ENCODE results near the gene CSNK1G2.
A peak's percentile ranks its signal among the peaks of the same experiment; 100 is the strongest.

The CSNK1G2 gene

GRCh38 chr19:1944088-1944915 is 3.3 kb downstream of the CSNK1G2 start:
- no peak for DNase-seq (ENCODE audit: low spot score)

- DNase-seq (ENCODE audit: low spot score): no peak
These were observed 4.1 kb downstream of the CSNK1G2 start for GRCh38 chr19:1944916-1945561.

DNA sequence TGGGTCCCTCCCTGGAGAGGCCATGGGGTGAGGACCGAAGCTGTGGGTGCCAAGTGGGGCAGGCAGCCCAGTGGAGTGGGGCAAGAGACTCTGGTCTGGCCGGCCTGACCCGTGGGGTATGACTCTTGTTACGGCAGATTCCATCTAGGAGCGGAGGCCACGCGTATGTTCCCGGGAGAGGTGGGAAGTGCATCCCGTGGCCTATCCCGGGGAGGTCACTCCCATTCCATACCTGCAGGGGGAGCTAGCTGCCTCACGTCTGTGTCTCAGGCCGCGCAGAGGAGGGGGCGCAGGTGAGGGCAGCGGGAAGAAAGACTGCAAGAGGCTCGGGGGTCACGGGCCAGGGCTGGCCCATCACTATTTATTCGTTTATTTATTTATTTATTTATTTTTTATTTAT is 4.9 kb downstream of the CSNK1G2 start:
- peak; percentile 59 for DNase-seq (ENCODE audit: low spot score)

GRCh38 chr19:1947651-1948209 is 6.8 kb downstream of the CSNK1G2 start:
- DNase-seq (ENCODE audit: low spot score): no peak

- DNase-seq (ENCODE audit: low spot score): no peak
These were observed 8.5 kb downstream of the CSNK1G2 start for GRCh38 chr19:1949304-1950101.

DNA sequence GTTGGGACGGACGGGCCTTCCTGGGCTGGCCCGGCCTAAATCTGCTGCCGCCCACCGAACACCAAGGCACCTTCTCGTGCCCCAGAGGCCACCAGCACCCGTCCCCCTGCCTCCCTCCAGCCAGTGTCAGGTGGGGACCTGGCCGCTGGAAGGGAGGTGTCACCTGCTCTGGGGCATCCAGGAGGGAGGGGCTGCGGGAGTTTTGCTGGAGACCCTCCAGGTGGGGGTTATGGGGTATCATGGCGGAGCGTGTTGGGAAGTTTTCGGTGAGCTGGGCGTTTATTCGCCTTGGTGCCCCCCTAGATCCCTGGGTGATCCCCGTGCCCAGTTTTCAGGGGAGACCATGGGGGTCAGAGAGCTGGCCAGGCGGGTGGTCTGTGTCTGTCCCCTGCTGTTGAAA is 9.7 kb downstream of the CSNK1G2 start:
- DNase-seq (ENCODE audit: low spot score): no peak

DNA sequence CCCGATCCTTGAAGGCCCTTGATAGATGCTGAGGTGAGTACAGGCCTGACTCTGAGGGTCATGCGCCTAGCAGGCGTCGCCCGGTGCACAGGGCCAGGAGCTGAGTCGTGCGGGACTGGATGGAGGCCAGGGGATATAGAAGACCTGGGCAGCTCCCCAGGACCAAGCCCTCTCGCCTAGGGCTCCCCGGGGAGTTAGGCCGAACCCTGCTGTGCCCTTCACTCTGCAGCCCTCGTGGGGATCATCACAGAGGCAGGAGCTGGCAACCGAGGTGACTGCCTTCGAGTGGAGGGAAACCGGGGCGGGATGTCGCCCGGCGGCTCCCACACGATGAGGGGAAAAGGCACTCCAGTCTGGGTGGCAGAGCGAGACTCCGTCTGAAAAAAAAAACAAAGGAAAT is 11.7 kb downstream of the CSNK1G2 start:
- no peak for DNase-seq (ENCODE audit: low spot score)

DNA sequence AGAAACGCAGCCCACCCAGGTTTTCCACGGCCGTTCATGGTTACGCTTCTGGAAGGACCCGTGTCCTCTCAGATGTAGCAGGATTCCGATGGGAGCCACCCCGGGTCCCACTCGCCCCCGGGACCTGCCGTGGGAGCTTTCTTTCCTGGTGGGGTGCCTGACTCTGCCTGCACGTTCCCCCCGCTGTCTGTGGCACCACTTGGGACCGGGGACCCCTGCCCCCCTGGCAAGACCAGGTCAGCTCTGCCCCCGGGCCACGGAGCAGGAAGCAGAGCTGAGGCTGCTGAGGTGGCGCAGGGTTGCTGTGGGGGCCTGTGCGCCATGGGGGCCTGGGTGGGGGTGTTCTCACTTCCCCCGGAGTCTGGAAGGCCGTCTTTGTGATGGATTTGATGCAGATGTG is 12.1 kb downstream of the CSNK1G2 start:
- DNase-seq (ENCODE audit: low spot score): no peak

- DNase-seq (ENCODE audit: low spot score): no peak
These were observed 12.6 kb downstream of the CSNK1G2 start for GRCh38 chr19:1953441-1954094.

- DNase-seq (ENCODE audit: low spot score): no peak
These were observed 13.6 kb downstream of the CSNK1G2 start for GRCh38 chr19:1954532-1954933.

GRCh38 chr19:1955171-1956121 is 14.5 kb downstream of the CSNK1G2 start:
- no peak for DNase-seq (ENCODE audit: low spot score)

DNA sequence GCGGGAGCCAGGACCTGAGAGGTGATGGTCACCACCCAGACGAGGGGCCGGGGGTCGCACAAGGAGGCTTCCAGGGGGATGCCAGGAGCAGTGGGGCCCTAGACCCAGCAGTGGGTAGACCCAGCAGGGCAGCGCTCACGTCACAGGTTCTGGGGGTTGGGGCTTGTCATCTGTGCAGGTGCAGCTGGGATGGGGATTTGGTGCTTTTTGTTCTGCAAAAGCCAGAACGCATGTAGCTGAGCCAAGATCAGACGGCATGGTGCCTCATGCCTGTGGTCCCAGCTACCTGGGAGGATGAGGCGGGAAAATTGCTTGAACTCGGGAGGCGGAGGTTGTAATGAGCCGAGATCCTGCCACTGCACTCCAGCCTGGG is 15.1 kb downstream of the CSNK1G2 start:
- DNase-seq (ENCODE audit: low spot score): no peak

GRCh38 chr19:1956868-1957492 is 16.0 kb downstream of the CSNK1G2 start:
- no peak for DNase-seq (ENCODE audit: low spot score)

GRCh38 chr19:1957562-1958248 is 16.7 kb downstream of the CSNK1G2 start:
- no peak for DNase-seq (ENCODE audit: low spot score)

DNA sequence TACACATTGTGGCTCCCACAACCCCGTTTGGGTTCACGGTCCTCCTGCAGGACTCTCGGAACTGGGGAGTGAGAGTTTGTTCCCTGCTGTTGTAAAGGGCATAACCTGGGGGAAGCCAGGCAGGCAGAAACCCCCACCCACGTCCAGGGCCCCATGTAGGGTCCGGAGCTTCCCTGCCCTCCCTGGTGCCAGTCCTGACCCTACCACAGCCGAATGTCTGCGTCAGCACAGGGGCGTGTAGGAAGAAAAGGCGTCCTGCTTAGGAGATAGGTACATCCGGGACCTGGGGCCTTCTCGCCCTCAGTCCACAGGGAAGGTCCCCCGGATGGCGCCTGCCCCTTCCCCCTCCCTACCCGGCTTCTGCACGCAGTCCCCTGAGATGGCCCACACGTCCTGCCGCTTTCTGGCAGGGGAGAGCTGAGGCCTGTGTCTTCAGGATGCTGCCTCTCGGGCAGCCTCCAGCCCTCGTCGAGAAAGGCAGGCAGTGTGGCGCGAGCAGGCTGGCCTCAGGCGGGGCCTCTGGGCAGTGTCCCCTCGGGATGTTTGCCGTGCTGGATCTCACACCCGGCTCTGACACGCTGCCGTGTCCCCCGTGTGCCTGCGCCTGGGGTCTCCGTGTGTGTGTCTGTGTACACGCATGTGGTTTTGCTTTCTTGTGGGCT is 19.1 kb downstream of the CSNK1G2 start:
- no peak for DNase-seq (ENCODE audit: low spot score)

DNA sequence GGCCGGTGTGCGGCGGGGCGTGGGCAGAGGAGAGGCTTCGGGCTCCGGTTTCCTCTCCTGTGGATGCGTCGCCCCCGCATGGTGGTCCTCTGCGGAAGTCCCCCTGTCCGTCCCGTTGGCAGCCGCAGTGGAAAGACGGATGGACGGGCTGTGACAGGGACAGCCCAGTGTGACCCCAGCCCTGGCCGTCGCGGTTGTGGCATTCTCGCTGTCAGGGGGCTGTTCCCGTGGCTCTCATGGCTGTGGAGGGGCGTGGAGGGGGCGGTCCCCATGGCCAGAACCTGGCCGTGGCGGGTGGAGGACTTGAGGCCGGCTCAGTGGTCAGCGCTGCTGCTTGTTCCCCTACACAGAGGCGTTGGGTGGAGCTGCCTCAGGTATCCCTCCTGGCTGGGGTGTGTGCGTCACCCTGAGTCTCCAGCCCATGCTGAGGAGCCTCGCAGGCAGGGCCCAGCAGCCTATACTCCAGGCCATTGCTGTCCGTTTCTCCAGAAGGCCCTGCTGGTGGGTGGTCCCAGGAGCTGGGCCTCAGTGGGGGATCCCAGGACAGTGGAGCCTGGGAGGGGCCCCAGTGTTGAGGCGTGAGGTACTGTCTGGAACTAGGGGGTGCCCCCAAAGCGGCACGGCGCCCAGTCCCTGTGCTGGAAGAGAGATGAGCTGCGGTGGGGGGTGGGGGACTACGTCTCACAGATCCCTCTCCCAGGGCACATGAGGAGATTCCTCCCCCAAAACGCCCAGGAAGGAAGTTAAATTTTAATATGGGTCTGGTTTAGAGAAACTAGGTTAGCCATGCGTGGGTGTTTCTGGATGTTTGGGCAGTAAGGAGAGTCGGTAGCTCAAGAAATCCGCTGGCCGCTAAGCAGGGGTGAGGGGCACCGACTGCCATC is 20.3 kb downstream of the CSNK1G2 start:
- DNase-seq (ENCODE audit: low spot score): no peak

DNA sequence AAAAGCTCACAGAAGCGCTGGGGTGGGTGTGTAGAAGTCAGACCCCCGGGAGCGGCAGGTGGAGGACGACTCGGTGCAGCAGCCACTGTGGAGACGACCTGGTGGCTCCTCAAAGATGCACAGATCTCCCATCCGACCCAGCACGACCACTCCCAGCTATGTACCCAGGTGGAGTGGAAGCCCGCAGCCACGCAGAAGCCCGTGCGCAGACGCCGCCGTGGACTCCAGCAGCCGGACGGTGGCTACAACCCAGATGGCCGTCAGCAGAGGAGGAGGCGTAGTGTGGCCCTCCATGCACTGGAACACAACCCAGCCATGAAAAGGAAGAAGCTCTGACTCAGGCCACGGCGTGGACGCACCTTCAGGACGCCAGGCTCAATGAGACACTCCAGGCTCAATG is 21.7 kb downstream of the CSNK1G2 start:
- no peak for DNase-seq (ENCODE audit: low spot score)

DNA sequence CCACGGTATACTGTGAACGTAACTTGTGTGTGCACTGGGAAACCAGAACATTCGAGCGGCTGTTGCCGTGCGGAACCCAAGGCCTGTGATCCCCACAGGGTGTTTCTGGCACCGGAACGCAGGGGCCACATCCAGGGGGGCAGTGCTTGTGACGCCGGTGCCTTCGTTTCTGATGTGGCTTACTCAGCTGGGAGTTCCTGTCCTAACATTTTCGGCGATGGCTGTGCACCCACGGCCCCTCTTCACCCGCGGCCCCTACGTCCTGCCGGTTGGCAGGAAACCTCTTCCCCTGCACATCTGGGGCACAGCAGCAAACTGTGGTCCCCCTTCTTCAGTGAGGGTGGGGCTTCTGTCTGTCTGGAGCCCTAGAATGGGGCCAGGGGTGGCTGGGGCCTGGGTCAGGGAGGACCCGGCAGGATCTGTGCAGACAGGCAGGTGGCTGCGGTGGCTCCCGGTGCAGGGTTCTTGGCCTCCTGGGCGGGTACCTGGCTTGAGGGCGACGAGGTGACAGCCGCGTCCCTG is 26.2 kb downstream of the CSNK1G2 start:
- DNase-seq (ENCODE audit: low spot score): no peak
